Stimulated activated CD8-positive, alpha-beta memory T cell treated with anti-CD3 and anti-CD28 coated beads, Interleukin-4, amount 100 ng/mL, for 24 hours (primary cell): Measurements from ENCODE around the gene DDIT4.
A peak's percentile ranks its signal among the peaks of the same experiment; 100 is the strongest.
"Not testable (repeated sequence)": the region's sequence is repeated elsewhere in the genome, so short reads cannot be mapped to it uniquely, and the experiment has no call there.

Experiments used
- DNase-seq: peaks from one replicate; pipeline ENCODE4 v3.0.0-alpha.2; 2020; ENCODE audit warnings: low read depth

DDIT4 gene

GRCh38 chr10:72273410-72274212 is at the start of gene DDIT4:
DDIT4 (plus strand) TSS chr10:72273924; CDS start chr10:72274217, 293 bp downstream.
- DNase-seq: peak; percentile 96

- not testable (repeated sequence) for DNase-seq
Observed at GRCh38 chr10:72224191-72224590, 49.5 kb upstream of the DDIT4 start.

GRCh38 chr10:72226418-72227027 is 47.2 kb upstream of the DDIT4 start:
- no peak for DNase-seq

- no peak for DNase-seq
Observed at GRCh38 chr10:72227826-72228225, 45.9 kb upstream of the DDIT4 start.

GRCh38 chr10:72228318-72228751 is 45.4 kb upstream of the DDIT4 start:
- no peak for DNase-seq

- DNase-seq: no peak
Observed at GRCh38 chr10:72229261-72230251, 44.2 kb upstream of the DDIT4 start.

GRCh38 chr10:72233621-72234020 is 40.1 kb upstream of the DDIT4 start:
- no peak for DNase-seq

GRCh38 chr10:72234560-72235095 is 39.1 kb upstream of the DDIT4 start:
- DNase-seq: no peak

GRCh38 chr10:72235544-72236279 is 38.0 kb upstream of the DDIT4 start:
- DNase-seq: no peak

GRCh38 chr10:72238392-72239175 is 35.1 kb upstream of the DDIT4 start:
- DNase-seq: no peak

GRCh38 chr10:72239409-72239808 is 34.3 kb upstream of the DDIT4 start:
- no peak for DNase-seq

- no peak for DNase-seq
Observed at GRCh38 chr10:72240371-72240770, 33.4 kb upstream of the DDIT4 start.

GRCh38 chr10:72241691-72242252 is 32.0 kb upstream of the DDIT4 start:
- no peak for DNase-seq

- DNase-seq: no peak
Observed at GRCh38 chr10:72242675-72243074, 31.0 kb upstream of the DDIT4 start.

- no peak for DNase-seq
Observed at GRCh38 chr10:72243822-72244437, 29.8 kb upstream of the DDIT4 start.

- DNase-seq: no peak
Observed at GRCh38 chr10:72244573-72245038, 29.1 kb upstream of the DDIT4 start.

- no peak for DNase-seq
Observed at GRCh38 chr10:72245949-72246525, 27.7 kb upstream of the DDIT4 start.

- peak; percentile 49 for DNase-seq
Observed at GRCh38 chr10:72248468-72249151, 25.1 kb upstream of the DDIT4 start.
